Measurements from ENCODE around the gene C16orf86.

The C16orf86 gene

DNA sequence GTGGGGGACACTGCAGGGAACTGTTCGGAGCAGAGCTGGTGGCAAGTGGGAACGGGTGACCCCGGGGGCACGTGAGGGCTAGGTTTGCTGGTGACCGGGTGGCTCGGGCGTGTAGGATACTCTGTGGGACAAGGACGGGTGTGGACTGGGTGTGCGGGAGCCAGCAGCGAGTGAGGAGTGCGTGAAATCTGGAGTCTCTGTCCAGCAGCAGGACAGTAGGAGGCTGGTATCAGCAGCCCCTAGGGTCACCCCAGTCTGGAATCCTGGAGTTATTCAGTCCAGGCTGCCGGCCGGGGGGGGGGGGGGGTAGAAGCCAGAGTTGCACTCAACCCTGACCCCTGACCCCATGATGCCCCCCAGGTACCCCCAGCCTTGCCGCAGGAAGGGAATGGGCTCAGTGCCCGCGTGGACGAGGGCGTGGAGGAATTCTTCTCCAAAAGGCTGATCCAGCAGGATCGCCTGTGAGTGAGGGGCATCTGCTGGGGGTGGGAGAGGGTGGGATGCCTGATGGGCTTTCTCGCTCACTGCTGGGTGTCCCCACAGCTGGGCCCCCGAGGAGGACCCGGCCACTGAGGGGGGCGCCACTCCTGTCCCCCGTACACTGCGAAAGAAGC lies 12.7 kb upstream of the C16orf86 start:
- peak; percentile 61 for DNase-seq (ENCODE audit: low spot score)

DNA sequence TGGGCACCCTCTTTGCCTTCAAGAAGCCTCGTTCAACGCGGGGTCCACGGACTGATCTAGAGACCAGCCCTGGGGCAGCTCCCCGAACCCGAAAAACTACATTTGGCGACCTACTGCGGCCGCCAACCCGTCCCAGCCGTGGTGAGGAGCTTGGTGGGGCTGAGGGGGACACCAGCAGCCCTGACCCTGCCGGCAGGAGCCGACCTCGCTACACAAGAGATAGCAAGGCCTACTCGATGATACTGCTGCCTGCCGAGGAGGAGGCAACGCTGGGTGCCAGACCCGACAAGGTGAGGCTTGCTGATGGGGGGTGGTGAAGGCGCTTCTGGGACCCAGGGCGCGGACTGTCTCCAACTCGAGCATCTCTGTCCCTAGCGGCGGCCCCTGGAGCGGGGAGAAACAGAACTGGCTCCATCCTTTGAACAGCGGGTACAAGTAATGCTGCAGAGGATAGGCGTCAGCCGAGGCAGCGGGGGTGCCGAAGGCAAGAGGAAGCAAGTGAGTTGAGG lies 12.2 kb upstream of the C16orf86 start:
- no peak for DNase-seq (ENCODE audit: low spot score)

DNA sequence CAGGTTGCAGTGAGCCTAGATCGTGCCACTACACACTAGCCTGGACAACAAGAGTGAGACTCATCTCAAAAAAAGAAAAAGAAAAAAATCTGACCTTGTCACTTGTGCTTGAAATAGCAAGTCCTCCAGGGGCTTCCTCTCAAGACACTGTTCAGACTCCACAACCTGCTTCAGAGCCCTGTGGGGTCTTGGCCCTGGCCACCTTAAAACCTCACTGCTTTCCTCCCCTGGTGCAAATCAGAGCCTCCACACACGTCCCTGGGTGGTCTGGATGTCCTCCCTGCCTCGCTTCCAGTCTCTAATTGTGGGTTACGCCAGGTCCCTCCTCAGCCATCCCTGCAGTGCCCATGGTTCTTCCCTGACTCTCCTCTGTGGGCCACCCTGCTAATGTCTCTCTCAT lies 11.3 kb upstream of the C16orf86 start:
- no peak for DNase-seq (ENCODE audit: low spot score)

DNA sequence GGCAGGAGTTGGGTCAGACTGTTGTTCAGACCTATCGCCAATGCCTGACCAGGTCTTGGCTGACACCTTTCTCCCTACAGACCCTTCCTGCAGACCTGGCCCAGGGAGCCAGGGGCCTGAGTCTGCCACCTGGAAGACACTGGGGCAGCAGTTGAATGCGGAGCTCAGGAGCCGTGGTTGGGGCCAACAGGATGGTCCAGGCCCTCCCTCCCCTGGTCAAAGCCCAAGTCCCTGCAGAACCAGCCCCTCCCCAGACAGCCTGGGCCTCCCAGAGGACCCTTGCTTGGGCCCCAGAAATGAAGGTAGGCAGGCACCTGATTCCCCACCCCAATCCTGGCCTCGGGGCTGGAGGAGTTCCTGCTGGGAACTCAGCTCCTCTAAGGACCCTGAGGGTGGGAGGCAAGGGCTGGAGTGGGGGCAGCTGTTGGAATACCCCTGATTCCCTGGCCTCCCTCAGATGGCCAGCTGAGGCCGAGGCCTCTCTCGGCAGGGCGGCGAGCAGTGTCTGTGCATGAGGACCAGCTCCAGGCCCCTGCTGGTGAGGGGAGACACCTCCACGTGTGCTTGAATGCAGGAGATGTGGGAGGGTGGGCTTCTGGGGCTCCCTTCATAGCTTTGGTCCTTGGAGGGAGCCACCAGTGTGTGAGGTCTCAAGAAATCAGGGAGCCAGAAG lies 10.1 kb upstream of the C16orf86 start:
- no peak for DNase-seq (ENCODE audit: low spot score)

DNA sequence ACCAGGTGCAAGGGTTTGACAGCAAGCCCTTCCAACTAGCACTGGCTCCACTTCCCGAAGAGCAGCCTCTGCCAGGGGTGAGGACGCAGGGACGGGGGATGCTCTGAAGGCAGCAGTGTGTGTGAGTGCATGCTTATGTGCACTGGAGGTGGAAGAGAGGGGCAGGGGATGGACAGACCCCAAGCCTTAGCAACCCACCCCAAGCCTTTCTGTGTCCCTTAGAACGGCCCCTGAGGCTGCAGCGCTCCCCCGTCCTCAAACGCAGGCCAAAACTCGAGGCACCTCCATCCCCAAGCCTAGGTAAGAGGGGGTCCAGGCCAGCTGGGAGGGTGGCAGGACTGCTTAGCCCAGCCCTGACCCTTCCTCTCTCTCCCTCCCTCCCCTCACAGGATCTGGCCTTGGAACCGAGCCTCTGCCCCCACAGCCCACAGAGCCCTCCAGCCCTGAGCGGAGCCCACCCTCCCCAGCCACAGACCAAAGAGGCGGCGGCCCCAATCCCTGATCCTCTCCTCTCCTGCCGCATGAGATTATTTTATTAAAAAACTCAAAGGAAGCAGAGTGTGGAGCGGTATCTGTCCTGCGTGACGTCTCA lies 9.5 kb upstream of the C16orf86 start:
- DNase-seq (ENCODE audit: low spot score) = no peak

DNA sequence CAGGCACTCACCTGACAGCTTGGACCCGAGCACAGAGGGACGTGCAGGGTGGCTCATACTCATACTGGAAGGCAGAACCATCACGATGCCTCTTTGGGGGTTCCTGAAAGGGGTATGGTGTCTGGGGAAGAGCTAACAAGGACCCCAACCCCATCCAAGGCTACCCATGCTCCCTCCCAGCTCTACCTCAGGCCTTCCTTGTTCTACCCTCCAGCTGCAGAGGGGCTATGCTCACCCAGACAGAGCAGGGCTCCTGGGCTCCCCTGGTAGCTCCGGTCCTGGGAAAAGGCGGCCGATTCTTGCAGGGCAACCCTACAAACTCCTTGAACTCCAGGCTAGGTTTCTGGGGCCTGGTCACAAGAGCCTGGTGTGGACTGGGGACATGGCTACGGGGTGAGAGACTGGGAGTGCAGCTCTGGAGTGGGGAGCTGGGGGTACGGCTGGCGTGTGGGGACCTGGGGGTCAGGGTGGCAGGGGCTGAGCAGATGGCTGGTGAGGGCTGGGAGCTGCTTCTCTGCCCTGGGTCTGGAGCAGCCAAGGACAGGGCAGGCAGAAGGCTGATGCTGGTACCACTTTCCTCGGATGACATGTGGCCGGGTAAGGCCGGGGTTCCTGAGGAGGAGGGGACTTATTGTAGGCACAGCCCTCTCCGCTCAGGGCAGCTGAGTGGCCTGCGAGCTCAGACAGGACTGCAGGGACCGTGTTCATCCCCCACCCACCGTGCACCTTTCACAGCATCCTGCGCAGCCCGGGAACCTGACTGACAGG lies 8.7 kb upstream of the C16orf86 start:
- DNase-seq (ENCODE audit: low spot score) = no peak

DNA sequence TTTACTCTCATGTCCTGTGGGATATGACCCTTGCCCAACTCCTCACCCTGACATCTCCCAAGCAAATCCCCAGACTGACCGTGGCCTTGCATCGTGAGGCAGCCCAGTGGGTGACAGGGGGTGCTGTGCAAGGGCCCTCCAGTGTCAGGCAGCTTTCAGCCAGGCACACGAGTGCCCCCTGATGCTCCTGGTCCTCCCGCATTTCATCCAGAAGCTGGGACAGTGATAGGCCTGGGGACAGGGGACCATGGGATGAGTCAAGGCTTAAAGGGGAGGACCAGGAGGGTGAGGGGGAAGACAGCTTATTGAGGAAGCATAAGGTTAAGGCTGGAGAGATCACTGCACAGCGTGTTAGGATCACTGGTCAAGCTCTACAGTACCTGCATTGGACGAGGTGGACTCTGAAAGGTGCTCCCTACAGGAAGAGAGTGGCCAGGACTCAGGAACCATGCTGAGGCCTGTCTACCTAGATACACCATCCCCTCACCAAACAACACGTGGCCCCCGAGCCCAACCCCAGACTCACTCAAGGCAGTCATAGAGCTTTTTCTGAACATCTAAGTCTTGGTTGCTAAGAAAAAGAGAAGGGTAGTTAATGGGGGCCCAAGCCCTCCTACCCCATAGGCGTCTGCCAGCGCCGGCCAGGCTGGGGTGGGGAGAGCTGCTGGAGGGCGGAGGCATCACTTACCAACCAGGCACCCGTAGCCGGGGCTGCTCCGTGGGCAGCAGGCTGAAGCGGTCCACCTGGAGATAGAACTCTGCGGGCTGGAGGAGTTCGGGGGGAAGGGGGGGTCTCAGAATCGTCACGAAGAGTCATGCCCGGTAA lies 7.6 kb upstream of the C16orf86 start:
- DNase-seq (ENCODE audit: low spot score) = no peak

DNA sequence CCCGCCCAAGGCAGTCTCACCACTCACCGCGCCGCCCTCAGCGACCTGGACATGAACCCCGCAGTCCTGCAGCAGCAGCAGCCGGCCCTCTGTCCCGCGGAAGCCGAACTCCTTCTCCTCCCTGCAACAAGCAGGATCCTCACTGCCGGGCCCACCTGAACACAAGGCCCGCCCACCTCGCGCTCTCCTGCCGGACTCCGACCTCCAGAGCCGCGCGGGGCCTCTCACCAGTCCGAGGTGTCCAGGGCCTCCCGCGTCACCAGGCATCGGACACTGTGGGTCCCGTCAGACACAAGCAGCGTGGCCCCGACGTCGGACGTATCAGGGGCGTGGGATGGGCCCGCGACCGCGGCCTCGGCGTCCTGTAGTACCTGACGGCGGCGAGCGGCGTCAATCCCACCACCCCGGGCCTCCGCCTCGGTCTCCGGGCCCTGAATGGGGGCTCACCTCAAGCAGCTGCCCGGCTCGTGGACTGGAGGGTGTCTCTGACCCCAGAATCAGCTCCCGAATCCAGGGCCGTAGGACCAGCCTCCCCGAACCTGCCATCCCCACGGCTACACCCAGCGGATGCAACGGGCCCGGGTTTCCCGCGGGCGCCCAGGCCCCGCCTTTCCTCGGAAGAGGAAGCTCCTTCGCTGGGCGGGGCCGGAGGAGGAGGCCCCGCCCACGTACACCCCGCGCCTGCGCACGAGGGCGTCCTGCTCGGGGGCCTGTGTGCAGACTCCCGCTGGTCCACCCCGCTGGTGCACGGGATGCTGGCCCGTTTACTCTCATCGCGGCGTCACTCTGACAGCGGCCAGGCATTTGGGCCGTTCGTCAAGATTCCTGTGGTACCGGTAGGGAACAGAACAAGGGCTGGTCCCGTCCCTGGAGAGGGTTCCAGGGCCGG lies 6.7 kb upstream of the C16orf86 start, which contains the start of gene ACD:
ACD (minus strand) TSS at position 586 of the 889 bp plus-strand sequence; CDS start at position 546, 40 bp downstream.
- DNase-seq (ENCODE audit: low spot score) = peak; percentile 99

DNA sequence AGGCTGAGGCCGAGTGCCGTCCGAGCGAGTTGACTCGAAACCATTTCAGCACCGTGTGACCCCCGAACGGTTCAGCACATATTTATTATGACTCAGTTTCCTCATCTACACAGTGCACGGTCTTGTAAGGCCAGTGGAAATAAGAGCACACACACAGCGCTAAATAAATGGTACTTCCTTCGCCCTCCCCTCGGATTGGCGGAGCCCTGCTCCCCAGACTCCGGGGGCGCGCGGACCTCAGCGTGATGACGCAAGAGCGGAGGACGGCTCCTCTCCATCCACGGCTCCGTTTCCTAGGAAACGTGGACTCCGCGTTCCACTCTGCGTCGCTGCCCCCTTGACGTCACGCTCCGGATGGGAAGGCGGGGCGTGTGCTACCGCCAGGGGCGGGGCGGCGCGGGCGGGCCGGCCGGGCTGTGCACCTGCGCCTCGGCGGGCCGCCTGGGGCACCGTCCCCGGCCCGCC lies 6.0 kb upstream of the C16orf86 start, which contains the start of gene PARD6A:
PARD6A (plus strand) TSS at position 397 of the 465 bp plus-strand sequence. CDS start 79 bp downstream, outside the sequence.
- DNase-seq (ENCODE audit: low spot score) = peak; percentile 100

DNA sequence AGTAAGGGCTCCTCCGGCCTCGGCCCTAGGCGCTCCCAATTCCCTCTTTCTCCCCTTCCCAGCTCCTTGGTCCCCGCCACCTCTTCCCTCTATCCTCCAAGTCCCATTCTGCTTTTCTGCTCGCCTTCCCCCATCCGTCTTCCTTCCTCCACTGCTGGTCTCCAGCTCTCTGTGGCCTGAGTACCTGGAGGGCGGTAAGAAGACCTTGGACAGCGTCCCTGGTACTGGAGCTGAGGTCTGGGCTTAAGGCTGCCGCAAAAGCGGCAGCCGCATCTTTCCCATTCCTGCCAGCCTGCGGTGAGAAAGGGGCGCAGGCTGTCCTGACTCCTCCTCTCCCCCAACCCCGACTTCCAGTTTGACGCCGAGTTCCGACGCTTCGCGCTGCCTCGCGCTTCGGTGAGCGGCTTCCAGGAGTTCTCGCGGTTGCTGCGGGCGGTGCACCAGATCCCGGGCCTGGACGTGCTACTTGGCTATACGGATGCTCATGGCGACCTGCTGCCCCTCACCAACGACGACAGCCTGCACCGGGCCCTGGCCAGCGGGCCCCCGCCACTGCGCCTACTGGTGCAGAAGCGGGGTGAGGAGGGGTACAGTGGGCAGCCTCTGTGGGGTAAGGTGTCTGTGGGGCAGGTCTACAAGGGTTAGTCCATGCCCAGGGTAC lies 5.4 kb upstream of the C16orf86 start:
- peak; percentile 64 for DNase-seq (ENCODE audit: low spot score)

DNA sequence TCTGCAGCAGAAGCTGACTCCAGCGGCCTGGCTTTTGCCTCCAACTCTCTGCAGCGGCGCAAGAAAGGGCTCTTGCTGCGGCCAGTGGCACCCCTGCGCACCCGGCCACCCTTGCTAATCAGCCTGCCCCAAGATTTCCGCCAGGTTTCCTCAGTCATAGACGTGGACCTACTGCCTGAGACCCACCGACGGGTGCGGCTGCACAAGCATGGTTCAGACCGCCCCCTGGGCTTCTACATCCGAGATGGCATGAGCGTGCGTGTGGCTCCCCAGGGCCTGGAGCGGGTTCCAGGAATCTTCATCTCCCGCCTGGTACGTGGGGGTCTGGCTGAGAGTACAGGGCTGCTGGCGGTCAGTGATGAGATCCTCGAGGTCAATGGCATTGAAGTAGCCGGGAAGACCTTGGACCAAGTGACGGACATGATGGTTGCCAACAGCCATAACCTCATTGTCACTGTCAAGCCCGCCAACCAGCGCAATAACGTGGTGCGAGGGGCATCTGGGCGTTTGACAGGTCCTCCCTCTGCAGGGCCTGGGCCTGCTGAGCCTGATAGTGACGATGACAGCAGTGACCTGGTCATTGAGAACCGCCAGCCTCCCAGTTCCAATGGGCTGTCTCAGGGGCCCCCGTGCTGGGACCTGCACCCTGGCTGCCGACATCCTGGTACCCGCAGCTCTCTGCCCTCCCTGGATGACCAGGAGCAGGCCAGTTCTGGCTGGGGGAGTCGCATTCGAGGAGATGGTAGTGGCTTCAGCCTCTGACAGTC lies 4.5 kb upstream of the C16orf86 start:
- no peak for DNase-seq (ENCODE audit: low spot score)

DNA sequence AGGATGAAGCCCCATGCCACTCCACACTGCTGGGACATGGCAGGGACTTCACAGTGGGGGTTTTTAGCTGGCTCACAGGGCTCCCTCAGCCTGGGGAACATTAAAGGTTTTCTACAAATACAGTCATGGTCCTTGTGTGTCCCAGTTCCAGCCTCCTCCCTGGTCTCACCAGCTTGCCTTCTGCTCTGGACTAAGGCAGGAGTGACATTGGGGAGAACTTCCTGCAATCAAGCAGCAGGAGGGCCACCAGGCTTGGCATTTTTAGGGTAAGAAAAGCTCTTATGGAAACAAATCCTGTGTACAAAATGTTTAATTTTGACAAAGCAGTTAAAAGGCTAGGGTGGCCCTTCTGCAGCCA lies 4.0 kb upstream of the C16orf86 start:
- no peak for DNase-seq (ENCODE audit: low spot score)

DNA sequence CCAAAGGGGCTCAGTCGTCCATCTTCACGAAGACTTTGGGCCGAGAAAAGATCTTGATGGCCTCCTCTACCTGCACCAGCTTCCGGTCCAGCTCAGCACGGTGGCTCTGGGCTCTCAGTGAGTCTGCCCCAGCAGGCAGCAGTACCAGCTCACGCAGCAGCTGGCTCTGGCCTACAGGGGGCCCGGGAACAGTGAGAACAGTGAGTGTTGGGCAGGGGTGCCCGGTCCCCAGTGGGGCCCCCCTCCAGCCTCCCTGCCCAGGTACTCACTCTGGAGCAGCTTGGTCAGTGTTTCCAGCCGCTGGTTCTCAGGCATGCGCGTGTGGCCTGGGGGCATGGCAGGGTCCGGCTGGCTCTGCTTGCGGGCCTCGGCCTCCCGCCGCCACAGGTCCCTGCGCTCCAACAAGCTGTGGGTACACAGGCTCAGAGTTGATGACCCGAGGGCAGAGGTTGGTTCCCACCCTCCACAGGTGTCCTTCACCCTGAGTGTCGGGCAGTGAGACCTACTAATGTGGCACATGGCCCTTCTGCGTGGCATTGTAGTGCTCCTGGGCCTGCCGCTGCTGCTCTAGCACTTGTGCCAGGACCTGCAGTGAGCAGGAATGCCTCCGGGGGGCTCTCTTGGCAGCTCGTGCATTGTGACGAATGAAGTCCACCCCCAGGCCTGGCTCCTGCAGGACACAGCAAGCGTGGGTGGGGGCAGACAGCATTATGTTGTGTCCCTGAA lies 3.3 kb upstream of the C16orf86 start:
- DNase-seq (ENCODE audit: low spot score) = no peak

DNA sequence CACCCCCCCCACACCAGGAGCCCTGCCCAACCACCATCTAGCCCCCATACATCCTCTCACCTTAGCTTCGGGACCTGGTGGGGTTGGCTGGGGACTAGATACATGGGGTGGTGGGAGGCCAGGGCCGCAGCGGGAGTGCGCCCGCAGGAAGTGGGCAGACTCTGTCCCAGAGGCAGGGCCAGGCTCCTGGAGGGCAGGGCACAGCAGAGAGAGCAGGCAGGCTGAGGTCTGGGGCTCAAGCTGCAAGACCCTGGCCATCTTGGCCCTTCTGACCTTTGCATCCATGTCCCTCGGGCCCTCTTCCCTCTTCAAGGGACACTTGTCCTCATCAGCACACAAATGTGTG lies 2.8 kb upstream of the C16orf86 start:
- no peak for DNase-seq (ENCODE audit: low spot score)

DNA sequence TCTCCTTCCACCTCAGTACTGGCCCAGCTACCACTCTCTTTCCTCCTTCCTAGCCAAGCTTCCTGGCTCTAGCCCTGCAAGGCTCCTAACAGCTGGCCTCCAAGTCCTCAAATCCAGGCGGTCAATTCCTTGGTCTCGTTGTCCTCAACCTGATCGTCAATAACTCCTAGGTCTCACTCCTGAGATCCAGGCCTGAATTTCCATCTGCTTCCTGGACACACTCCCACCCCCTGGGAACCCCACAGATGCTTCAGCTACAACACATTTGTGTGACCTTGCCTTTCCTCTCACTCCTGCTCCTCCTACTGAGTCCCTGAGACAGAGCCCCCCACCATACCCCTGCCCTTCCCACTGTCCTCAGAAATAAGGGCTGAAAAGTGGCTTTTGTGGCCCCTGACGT lies 2.4 kb upstream of the C16orf86 start:
- no peak for DNase-seq (ENCODE audit: low spot score)

DNA sequence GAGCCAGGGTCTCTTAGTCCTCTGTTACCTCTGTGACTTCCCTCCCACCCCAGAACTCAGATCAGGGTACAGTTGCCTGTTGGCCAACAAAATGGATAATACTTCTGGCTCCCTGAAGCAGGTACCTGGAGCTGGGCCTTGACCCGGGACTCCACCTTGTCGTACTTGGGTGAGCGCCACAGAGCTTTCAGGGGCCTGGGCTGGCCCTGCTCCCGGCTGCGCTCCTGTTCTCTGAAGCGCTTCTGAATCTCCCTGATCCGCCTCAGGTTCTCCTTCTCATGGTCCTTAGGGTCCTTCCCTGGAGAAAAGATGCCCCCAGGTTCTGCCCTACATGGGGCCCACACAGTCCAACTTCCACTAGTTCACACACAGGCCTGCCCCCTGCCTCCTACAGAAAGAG lies 1.7 kb upstream of the C16orf86 start:
- no peak for DNase-seq (ENCODE audit: low spot score)

DNA sequence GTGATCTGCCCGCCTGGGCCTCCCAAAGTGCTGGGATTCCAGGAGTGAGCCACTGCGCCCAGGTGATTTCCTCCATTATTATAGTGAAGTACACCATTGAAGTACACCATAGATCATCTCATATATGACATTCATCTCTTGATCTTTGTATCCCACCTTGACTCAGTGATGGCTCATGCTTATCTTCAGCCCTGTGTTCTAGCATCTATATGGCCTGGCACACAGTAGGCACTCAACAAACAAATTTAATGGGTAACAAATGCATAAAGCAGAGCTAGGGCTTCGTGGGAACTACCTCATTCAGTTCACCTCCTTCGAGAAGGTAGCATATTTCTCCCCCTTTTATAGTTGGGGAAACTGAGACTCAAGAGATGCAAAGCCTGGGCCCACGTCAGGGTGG lies 1.0 kb upstream of the C16orf86 start:
- DNase-seq (ENCODE audit: low spot score) = no peak

DNA sequence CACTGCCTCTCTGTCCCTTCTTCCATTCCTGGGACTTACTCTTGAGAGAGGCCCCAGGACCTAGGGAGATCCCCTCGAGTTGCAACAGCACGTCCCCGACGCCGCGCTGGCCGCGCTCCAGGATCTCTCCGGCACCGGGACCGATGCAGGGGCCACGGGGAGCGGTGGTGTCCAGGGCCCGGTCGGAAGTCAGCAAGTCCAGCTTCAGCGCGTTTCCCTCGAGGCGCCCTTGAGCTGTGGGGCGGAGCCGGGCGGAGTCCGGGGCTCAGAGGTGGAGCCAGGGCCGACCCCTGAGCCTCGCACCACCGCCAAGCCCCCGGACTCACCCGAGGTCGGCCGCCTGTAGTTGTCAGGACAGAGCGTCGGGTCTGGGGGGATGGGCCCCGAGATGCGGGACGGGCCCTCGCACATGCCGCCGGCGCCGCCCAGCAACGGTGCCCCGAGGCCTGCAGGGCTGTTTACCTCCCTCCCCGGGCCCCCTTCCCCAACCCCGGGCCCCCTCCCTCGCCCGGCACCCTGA lies 522 bp upstream of the C16orf86 start:
- no peak for DNase-seq (ENCODE audit: low spot score)

All from hepatic stellate cell (primary cell).